Gastroesophageal sphincter (tissue), 3 donors: ENCODE data around the gene JSRP1.

Source experiments
- CTCF ChIP-seq, 4 experiments: fragments of 200-600 bp in 2 of 4; fragments of 450-650 bp in 2 of 4; sonication (generic) in 1 of 4; IDR thresholded peaks; one replicate each; pipeline ENCODE4 v1.5.1; 2017 to 2019; ENCODE audit warnings: antibody characterized with exemption in 4 of 4, mild to moderate bottlenecking in 2 of 4, moderate library complexity in 2 of 4
- POLR2AphosphoS5 ChIP-seq: sonication (generic); formaldehyde crosslinking; IDR thresholded peaks from one replicate; pipeline ENCODE4 v1.6.1; 2017; ENCODE audit warnings: antibody characterized with exemption

- TF ChIP-seq POLR2AphosphoS5 (no peak), CTCF (IDR thresholded peaks at IDR 0.05) (no peak)
Observed at GRCh38 chr19:2287585-2288337, 31.5 kb upstream of the JSRP1 start.
